Tibial nerve (tissue), 3 donors: ENCODE results near the gene ARL6IP1.

ENCODE experiments used
- POLR2A ChIP-seq, 2 donors: fragments of 450-650 bp; IDR thresholded peaks; one replicate each; pipeline ENCODE4 v1.6.1; 2017; ENCODE audit warnings: antibody characterized with exemption in 2 of 2, mild to moderate bottlenecking in 2 of 2, moderate library complexity in 2 of 2
- TF ChIP-seq, protein P1 (sequence below), 5 experiments: fragments of 200-600 bp in 3 of 5; fragments of 450-650 bp in 2 of 5; sonication (generic) in 3 of 5; IDR thresholded peaks; one replicate each; pipeline ENCODE4 v1.5.1; 2016 to 2019; ENCODE audit warnings: antibody characterized with exemption in 5 of 5, mild to moderate bottlenecking in 3 of 5, moderate library complexity in 2 of 5

DNA sequence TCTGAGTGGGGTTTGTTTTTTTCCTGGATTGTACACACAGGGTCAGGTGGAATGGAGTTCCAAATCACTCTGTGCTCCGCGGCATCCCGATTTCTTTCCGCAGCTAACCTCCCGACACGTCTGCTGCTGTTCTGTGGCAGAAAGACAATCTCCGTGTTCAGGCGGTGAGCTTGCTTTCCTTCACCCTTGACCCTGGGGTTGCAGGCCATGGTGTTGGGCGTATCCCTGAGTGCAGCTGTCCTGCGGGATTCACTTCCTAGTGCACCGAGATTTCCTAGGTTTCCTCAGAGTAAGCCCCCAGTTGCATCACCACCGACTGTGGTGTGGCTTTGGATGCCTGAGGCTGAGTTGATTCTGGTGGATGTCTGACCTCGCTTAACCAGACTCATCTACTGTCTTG lies 7.8 kb upstream of the ARL6IP1 start:
- TF ChIP-seq, protein P1, sequence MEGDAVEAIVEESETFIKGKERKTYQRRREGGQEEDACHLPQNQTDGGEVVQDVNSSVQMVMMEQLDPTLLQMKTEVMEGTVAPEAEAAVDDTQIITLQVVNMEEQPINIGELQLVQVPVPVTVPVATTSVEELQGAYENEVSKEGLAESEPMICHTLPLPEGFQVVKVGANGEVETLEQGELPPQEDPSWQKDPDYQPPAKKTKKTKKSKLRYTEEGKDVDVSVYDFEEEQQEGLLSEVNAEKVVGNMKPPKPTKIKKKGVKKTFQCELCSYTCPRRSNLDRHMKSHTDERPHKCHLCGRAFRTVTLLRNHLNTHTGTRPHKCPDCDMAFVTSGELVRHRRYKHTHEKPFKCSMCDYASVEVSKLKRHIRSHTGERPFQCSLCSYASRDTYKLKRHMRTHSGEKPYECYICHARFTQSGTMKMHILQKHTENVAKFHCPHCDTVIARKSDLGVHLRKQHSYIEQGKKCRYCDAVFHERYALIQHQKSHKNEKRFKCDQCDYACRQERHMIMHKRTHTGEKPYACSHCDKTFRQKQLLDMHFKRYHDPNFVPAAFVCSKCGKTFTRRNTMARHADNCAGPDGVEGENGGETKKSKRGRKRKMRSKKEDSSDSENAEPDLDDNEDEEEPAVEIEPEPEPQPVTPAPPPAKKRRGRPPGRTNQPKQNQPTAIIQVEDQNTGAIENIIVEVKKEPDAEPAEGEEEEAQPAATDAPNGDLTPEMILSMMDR (IDR thresholded peaks at IDR 0.05), result no peak
- no peak for TF ChIP-seq POLR2A (IDR thresholded peaks at IDR 0.05)
